Measurements from ENCODE around the gene IKZF2.

Gene IKZF2

GRCh38 chr2:213162516-213163118 lies 11.2 kb upstream of the IKZF2 start:
- no peak for DNase-seq (ENCODE audit: low read depth, low spot score)
- Histone ChIP-seq H3K9ac (ENCODE audit: insufficient read length) (no peak overlapping the region), H3K9me3 (ENCODE audit: low read depth, low read length) (no peaks in the 10 kb centered on the region), H3K4me3 (no peak overlapping the region), H3K36me3 (ENCODE audit: insufficient read depth, low read length) (no peaks in the 10 kb centered on the region), H3K27ac (no peak overlapping the region)
- no peak for TF ChIP-seq FOXP2 (optimal IDR thresholded peaks at IDR 0.05; ENCODE audit: control extremely low read depth, extremely low read length, insufficient read depth)
- no peak for TF ChIP-seq POLR2AphosphoS5 (IDR thresholded peaks at IDR 0.05; ENCODE audit: borderline replicate concordance, low read depth, low read length)
- TF ChIP-seq EZH2 (IDR thresholded peaks at IDR 0.05): no peak

DNA sequence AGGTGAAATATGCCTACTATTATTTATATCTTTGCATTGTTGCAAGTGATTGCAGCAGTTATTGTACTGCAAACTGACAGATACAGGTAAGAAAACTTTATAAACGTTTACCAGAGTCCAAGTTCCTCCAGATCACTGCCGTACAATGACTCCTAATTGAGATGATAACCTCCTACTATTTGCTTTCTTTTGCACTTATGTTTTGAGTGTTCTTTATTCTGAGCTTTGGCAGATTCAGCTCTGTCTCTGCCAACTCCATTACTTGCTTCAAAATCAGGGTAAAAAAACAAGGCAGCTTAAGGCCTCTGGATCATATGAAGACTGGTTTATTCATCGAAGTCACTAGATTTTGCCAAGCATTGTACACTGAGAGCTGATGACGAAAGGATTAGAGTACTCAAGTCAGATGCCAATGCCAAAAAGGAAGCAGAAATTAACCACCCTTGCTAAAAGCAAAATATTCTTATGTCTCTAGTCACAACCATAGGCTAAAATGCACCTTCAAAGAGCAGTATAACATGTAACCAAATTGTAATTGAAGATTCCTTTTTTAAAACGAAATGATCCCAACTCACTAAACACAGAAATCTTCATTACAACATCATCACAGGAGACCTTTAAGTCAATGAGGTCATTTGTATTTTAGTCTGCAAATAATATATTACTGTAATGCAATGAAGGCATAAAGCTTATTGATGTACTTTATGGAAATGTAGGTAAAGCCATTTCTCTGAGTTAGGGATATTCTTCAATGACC lies 10.5 kb upstream of the IKZF2 start:
- Histone ChIP-seq H3K4me3 (no peak overlapping the region), H3K36me3 (ENCODE audit: insufficient read depth, low read length) (no peaks in the 10 kb centered on the region), H3K9me3 (ENCODE audit: low read depth, low read length) (no peaks in the 10 kb centered on the region), H3K27ac (peak overlapping the region; percentile 32; the same call in 1 of the 2 replicates), H3K9ac (ENCODE audit: insufficient read length) (no peak overlapping the region)
- no peak for DNase-seq (ENCODE audit: low read depth, low spot score)
- TF ChIP-seq POLR2AphosphoS5 (IDR thresholded peaks at IDR 0.05; ENCODE audit: borderline replicate concordance, low read depth, low read length) (no peak), FOXP2 (optimal IDR thresholded peaks at IDR 0.05; ENCODE audit: control extremely low read depth, extremely low read length, insufficient read depth) (no peak), EZH2 (IDR thresholded peaks at IDR 0.05) (no peak)

GRCh38 chr2:213159768-213160167 lies 8.4 kb upstream of the IKZF2 start:
- H3K9ac ChIP-seq (ENCODE audit: insufficient read length): no peak overlapping the region
- TF ChIP-seq EZH2 (IDR thresholded peaks at IDR 0.05): no peak
- TF ChIP-seq POLR2AphosphoS5 (IDR thresholded peaks at IDR 0.05; ENCODE audit: borderline replicate concordance, low read depth, low read length): no peak
- no peak for TF ChIP-seq FOXP2 (optimal IDR thresholded peaks at IDR 0.05; ENCODE audit: control extremely low read depth, extremely low read length, insufficient read depth)
- DNase-seq (ENCODE audit: low read depth, low spot score): no peak
- no peaks in the 10 kb centered on the region for H3K36me3 ChIP-seq (ENCODE audit: insufficient read depth, low read length)
- H3K27ac ChIP-seq: no peak overlapping the region
- no peak overlapping the region for H3K4me3 ChIP-seq
- no peaks in the 10 kb centered on the region for H3K9me3 ChIP-seq (ENCODE audit: low read depth, low read length)

DNA sequence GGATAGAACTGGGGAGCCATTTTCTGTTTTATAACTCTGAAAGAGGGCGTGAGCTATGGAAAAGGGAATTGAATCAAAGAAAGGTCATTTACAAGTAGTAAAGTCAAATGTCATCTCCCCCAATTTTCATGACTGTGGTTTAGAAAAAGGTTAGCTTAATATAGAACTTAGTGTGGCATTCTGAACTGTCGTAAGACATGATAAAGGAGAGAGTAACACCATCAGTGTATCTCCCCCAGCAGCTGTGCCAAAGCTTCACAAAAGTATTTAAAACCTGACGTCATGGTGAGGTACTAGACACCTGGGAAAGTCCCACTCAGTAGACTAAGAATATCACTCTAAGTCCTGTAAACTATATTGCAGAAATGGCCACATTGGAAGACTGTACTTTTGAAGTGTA lies 5.8 kb upstream of the IKZF2 start:
- no peak overlapping the region for H3K27ac ChIP-seq
- no peaks in the 10 kb centered on the region for H3K36me3 ChIP-seq (ENCODE audit: insufficient read depth, low read length)
- no peak for TF ChIP-seq FOXP2 (optimal IDR thresholded peaks at IDR 0.05; ENCODE audit: control extremely low read depth, extremely low read length, insufficient read depth)
- TF ChIP-seq POLR2AphosphoS5 (IDR thresholded peaks at IDR 0.05; ENCODE audit: borderline replicate concordance, low read depth, low read length): no peak
- TF ChIP-seq EZH2 (IDR thresholded peaks at IDR 0.05): no peak
- no peak overlapping the region for H3K9ac ChIP-seq (ENCODE audit: insufficient read length)
- no peak for DNase-seq (ENCODE audit: low read depth, low spot score)
- H3K4me3 ChIP-seq: no peak overlapping the region
- no peaks in the 10 kb centered on the region for H3K9me3 ChIP-seq (ENCODE audit: low read depth, low read length)

DNA sequence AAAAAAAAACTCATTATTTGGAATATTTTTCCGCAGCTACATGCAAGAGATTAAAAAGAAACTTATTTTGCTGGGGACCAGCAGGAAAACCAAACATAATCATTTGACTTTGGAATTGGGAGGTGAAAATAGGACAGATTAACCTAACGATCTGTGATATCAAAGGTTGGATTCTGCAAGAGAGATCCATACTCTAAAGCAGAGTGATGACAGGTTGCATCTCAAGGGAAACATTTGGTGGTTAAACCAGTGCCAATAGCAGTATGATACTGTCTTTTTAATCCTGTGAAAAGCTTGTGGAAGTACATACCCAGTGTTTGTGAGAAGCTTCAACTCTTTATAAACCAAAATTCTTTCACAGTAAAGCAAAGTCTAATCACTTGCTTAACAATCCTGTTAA lies 5.3 kb upstream of the IKZF2 start:
- Histone ChIP-seq H3K4me3 (no peak overlapping the region), H3K9me3 (ENCODE audit: low read depth, low read length) (no peaks in the 10 kb centered on the region), H3K27ac (no peak overlapping the region), H3K36me3 (ENCODE audit: insufficient read depth, low read length) (no peaks in the 10 kb centered on the region), H3K9ac (ENCODE audit: insufficient read length) (no peak overlapping the region)
- no peak for TF ChIP-seq FOXP2 (optimal IDR thresholded peaks at IDR 0.05; ENCODE audit: control extremely low read depth, extremely low read length, insufficient read depth)
- TF ChIP-seq POLR2AphosphoS5 (IDR thresholded peaks at IDR 0.05; ENCODE audit: borderline replicate concordance, low read depth, low read length): no peak
- no peak for TF ChIP-seq EZH2 (IDR thresholded peaks at IDR 0.05)
- DNase-seq (ENCODE audit: low read depth, low spot score): no peak

GRCh38 chr2:213152888-213153287 lies 1.5 kb upstream of the IKZF2 start:
- Histone ChIP-seq H3K27ac (peak overlapping the region; percentile 96), H3K36me3 (ENCODE audit: insufficient read depth, low read length) (peaks cover 3% of the 10 kb centered on the region; the same call in 1 of the 2 replicates), H3K4me3 (peak overlapping the region; percentile 96), H3K9me3 (ENCODE audit: low read depth, low read length) (no peaks in the 10 kb centered on the region), H3K9ac (ENCODE audit: insufficient read length) (peak overlapping the region; percentile 89)
- TF ChIP-seq POLR2AphosphoS5 (IDR thresholded peaks at IDR 0.05; ENCODE audit: borderline replicate concordance, low read depth, low read length) (no peak), FOXP2 (optimal IDR thresholded peaks at IDR 0.05; ENCODE audit: control extremely low read depth, extremely low read length, insufficient read depth) (no peak), EZH2 (IDR thresholded peaks at IDR 0.05) (no peak)
- no peak for DNase-seq (ENCODE audit: low read depth, low spot score)

DNA sequence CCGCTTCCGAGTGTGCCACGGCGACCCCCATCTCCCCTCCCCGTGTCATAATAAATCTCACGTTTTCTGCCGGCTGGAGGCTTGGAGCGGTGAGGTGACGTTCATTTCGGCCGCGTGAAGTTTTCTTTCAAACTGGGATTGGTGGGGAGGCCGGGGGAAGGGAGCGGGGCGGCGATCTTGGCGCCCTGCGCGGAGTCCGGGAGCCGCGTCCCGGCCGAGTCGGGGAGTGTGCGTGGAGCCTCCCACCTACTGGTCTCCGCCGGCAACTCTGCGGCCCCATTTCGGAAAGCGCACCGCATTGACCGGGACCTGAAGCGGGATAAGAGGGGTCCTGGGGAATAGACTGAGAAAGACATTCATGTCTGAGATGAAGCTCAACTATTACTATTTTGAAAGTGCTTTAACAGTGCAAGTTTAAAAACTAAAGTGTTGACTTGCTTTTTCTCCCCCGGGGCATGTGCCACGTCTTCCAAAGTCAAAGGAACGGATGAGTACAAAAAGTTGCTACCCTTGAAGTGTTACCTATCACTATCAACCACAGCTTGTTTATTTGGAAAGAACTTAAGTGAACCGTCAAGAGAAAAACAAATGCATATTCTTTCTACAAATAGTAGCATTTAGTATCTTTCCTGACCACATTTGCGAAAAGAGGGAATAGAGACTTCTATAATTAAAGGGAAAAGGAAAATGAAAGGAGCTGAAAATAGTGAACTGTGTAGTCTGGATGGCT lies 818 bp upstream of the IKZF2 start:
- no peaks in the 10 kb centered on the region for H3K9me3 ChIP-seq (ENCODE audit: low read depth, low read length)
- no peak for DNase-seq (ENCODE audit: low read depth, low spot score)
- peak overlapping the region; percentile 96 for H3K27ac ChIP-seq
- peaks cover 8% of the 10 kb centered on the region; the same call in 1 of the 2 replicates for H3K36me3 ChIP-seq (ENCODE audit: insufficient read depth, low read length)
- no peak for TF ChIP-seq FOXP2 (optimal IDR thresholded peaks at IDR 0.05; ENCODE audit: control extremely low read depth, extremely low read length, insufficient read depth)
- 0 out of 2 replicates have a peak, but pooled peaks have one; percentile 25 for TF ChIP-seq POLR2AphosphoS5 (IDR thresholded peaks at IDR 0.05; ENCODE audit: borderline replicate concordance, low read depth, low read length)
- peak overlapping the region; percentile 96 for H3K4me3 ChIP-seq
- H3K9ac ChIP-seq (ENCODE audit: insufficient read length): peak overlapping the region; percentile 89
